ENCODE data around the gene SLC30A2. TPM values are rescaled to one million over a fixed set of nuclear protein-coding genes. Genes with fewer than 3 reads are reported as not detected.

The SLC30A2 gene
- polyA plus RNA-seq, 1 donor (not counting 4 experiments of a cell fraction or from before 2014, with no cell fraction given), result not detected

GRCh38 chr1:26032656-26033357 lies 13.1 kb downstream of the SLC30A2 start:
- DNase-seq (ENCODE audit: low read depth, low spot score) (no peak), FAIRE-seq (no peak)
- dilution Hi-C loops (cut with MboI; ENCODE audit: extremely low pct_ligation_motif_present, low sequenced_read_pairs), result no loop called here
- H3K9ac ChIP-seq (ENCODE audit: control insufficient read depth, extremely low read depth, insufficient read depth, low read length), result no peak overlapping the region
- no peak overlapping the region for H2AFZ ChIP-seq (ENCODE audit: control insufficient read depth, low read length)
- H3K36me3 ChIP-seq (ENCODE audit: control insufficient read depth in 2 of 2, extremely low read depth in 1 of 2, insufficient read depth in 2 of 2, low read length in 2 of 2), result no peaks in the 10 kb centered on the region
- no peak overlapping the region for H3K4me2 ChIP-seq (ENCODE audit: control insufficient read depth, extremely low read depth, insufficient read depth, low read depth, low read length)
- peaks cover 10% of the 10 kb centered on the region for H3K4me1 ChIP-seq (ENCODE audit: control insufficient read depth, extremely low read depth, insufficient read depth, low read length)
- no peaks in the 10 kb centered on the region for H4K20me1 ChIP-seq (ENCODE audit: control insufficient read depth, extremely low read depth, insufficient read depth, low read length)
- no peaks in the 10 kb centered on the region for H3K9me3 ChIP-seq (ENCODE audit: control insufficient read depth, low read depth, low read length)
- H3K27me3 ChIP-seq (ENCODE audit: control insufficient read depth, extremely low read depth, insufficient read depth, low read length), result no peaks in the 10 kb centered on the region
- no peak overlapping the region for H3K4me3 ChIP-seq (ENCODE audit: control insufficient read depth in 2 of 3, extremely low read depth in 1 of 3, insufficient read depth in 2 of 3, low read depth in 1 of 3, low read length in 3 of 3)
- TF ChIP-seq, protein P1, sequence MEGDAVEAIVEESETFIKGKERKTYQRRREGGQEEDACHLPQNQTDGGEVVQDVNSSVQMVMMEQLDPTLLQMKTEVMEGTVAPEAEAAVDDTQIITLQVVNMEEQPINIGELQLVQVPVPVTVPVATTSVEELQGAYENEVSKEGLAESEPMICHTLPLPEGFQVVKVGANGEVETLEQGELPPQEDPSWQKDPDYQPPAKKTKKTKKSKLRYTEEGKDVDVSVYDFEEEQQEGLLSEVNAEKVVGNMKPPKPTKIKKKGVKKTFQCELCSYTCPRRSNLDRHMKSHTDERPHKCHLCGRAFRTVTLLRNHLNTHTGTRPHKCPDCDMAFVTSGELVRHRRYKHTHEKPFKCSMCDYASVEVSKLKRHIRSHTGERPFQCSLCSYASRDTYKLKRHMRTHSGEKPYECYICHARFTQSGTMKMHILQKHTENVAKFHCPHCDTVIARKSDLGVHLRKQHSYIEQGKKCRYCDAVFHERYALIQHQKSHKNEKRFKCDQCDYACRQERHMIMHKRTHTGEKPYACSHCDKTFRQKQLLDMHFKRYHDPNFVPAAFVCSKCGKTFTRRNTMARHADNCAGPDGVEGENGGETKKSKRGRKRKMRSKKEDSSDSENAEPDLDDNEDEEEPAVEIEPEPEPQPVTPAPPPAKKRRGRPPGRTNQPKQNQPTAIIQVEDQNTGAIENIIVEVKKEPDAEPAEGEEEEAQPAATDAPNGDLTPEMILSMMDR (optimal IDR thresholded peaks at IDR 0.05 in 1 of 3, IDR thresholded peaks at IDR 0.05 in 1 of 3, conservative IDR thresholded peaks at IDR 0.05 in 1 of 3; ENCODE audit: extremely low read depth in 1 of 3, insufficient read depth in 2 of 3, low read length in 3 of 3), result no peak
- TF ChIP-seq EZH2 (IDR thresholded peaks at IDR 0.05; ENCODE audit: low read length), result no peak
- no peaks in the 10 kb centered on the region for H3K79me2 ChIP-seq (ENCODE audit: control insufficient read depth, insufficient read depth, low read length)
- no peaks in the 10 kb centered on the region for H3K9me1 ChIP-seq (ENCODE audit: control insufficient read depth, extremely low read depth, insufficient read depth, low read length)
- H3K27ac ChIP-seq (ENCODE audit: control insufficient read depth, insufficient read depth, low read length), result no peak overlapping the region

DNA sequence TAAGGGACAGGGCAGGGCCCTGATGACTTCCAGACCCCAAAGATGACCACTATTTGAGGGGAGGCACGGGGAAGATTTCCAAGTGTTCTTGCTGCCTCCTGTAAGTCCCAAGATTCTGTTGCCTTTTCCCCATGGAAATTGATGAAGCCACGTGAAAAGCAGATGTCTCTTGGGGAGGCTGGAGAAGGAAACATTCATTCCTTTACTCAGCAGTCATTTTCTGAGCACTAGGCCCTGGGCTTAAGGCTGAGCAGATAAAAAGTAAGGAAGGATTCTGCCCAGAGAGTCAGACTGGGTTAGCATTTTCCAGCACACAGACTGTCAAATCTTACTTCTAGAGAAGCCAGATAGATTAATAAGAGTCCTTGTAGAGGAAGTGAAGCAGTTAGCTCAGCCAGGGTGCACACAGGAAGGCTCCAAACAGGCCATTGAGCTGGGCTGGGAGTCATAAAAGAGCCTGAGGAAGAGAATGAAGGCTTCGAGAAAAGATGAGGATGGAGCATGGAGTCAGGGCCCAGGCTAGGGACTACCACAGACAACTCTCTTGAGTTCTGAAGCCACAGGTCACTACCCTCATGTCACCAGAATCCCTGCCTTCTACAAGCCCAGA lies 14.2 kb downstream of the SLC30A2 start:
- peaks cover 10% of the 10 kb centered on the region for H3K4me1 ChIP-seq (ENCODE audit: control insufficient read depth, extremely low read depth, insufficient read depth, low read length)
- no peaks in the 10 kb centered on the region for H3K27me3 ChIP-seq (ENCODE audit: control insufficient read depth, extremely low read depth, insufficient read depth, low read length)
- no peak overlapping the region for H2AFZ ChIP-seq (ENCODE audit: control insufficient read depth, low read length)
- no peak overlapping the region for H3K27ac ChIP-seq (ENCODE audit: control insufficient read depth, insufficient read depth, low read length)
- no peak overlapping the region for H3K9ac ChIP-seq (ENCODE audit: control insufficient read depth, extremely low read depth, insufficient read depth, low read length)
- H3K36me3 ChIP-seq (ENCODE audit: control insufficient read depth in 2 of 2, extremely low read depth in 1 of 2, insufficient read depth in 2 of 2, low read length in 2 of 2), result no peaks in the 10 kb centered on the region
- DNase-seq (ENCODE audit: low read depth, low spot score) (no peak), FAIRE-seq (no peak)
- no peaks in the 10 kb centered on the region for H4K20me1 ChIP-seq (ENCODE audit: control insufficient read depth, extremely low read depth, insufficient read depth, low read length)
- no peaks in the 10 kb centered on the region for H3K9me1 ChIP-seq (ENCODE audit: control insufficient read depth, extremely low read depth, insufficient read depth, low read length)
- no peaks in the 10 kb centered on the region for H3K79me2 ChIP-seq (ENCODE audit: control insufficient read depth, insufficient read depth, low read length)
- TF ChIP-seq, protein P1 (optimal IDR thresholded peaks at IDR 0.05 in 1 of 3, IDR thresholded peaks at IDR 0.05 in 1 of 3, conservative IDR thresholded peaks at IDR 0.05 in 1 of 3; ENCODE audit: extremely low read depth in 1 of 3, insufficient read depth in 2 of 3, low read length in 3 of 3), result no peak
- TF ChIP-seq EZH2 (IDR thresholded peaks at IDR 0.05; ENCODE audit: low read length), result no peak
- H3K4me2 ChIP-seq (ENCODE audit: control insufficient read depth, extremely low read depth, insufficient read depth, low read depth, low read length), result no peak overlapping the region
- H3K9me3 ChIP-seq (ENCODE audit: control insufficient read depth, low read depth, low read length), result no peaks in the 10 kb centered on the region
- dilution Hi-C loops (cut with MboI; ENCODE audit: extremely low pct_ligation_motif_present, low sequenced_read_pairs), result no loop called here
- no peak overlapping the region for H3K4me3 ChIP-seq (ENCODE audit: control insufficient read depth in 2 of 3, extremely low read depth in 1 of 3, insufficient read depth in 2 of 3, low read depth in 1 of 3, low read length in 3 of 3)

Measured in keratinocyte (primary cell).